Neural progenitor cell (in vitro differentiated cells): ENCODE measurements around the gene IGF1.

Experiments
- EZH2 ChIP-seq: fragments of 200-600 bp; sonication (generic); IDR thresholded peaks from 2 replicates; pipeline ENCODE4 v1.6.1; 2017; ENCODE audit warnings: antibody characterized with exemption, mild to moderate bottlenecking, moderate library complexity
- EZH2phosphoT487 ChIP-seq: fragments of 200-600 bp; sonication (generic); IDR thresholded peaks from 2 replicates; pipeline ENCODE4 v1.6.1; 2017; ENCODE audit warnings: antibody characterized with exemption
- TF ChIP-seq, protein P1 (sequence below): fragments of 200-600 bp; sonication (generic); IDR thresholded peaks from 2 replicates; pipeline ENCODE4 v1.5.1; 2017; ENCODE audit warnings: antibody characterized with exemption, mild to moderate bottlenecking

DNA sequence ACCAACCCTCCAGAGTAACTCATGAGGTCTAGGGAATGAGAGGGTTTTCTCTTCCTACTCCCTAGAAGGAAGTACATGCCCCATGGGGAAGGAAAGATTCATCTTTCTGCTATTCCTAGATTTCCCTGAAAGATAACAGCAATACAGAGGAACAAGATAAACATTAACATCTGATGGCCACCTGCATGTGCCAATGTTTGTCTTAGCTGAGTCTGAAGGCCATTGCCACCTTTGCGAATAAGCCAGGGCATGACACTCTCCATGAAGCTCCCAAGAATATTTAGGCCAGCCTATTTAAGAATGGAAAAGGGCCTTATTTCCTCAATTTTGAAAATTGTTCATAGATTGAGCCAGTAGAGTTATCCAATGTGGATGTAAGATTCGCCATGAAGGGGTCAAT is 26.0 kb downstream of the IGF1 start:
- TF ChIP-seq EZH2: no peak
- TF ChIP-seq, protein P1, sequence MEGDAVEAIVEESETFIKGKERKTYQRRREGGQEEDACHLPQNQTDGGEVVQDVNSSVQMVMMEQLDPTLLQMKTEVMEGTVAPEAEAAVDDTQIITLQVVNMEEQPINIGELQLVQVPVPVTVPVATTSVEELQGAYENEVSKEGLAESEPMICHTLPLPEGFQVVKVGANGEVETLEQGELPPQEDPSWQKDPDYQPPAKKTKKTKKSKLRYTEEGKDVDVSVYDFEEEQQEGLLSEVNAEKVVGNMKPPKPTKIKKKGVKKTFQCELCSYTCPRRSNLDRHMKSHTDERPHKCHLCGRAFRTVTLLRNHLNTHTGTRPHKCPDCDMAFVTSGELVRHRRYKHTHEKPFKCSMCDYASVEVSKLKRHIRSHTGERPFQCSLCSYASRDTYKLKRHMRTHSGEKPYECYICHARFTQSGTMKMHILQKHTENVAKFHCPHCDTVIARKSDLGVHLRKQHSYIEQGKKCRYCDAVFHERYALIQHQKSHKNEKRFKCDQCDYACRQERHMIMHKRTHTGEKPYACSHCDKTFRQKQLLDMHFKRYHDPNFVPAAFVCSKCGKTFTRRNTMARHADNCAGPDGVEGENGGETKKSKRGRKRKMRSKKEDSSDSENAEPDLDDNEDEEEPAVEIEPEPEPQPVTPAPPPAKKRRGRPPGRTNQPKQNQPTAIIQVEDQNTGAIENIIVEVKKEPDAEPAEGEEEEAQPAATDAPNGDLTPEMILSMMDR: no peak
- no peak for TF ChIP-seq EZH2phosphoT487
